NT2/D1 (cell line): ENCODE results near the gene FBXO22.
"Not testable (repeated sequence)": the region's sequence is repeated elsewhere in the genome, so short reads cannot be mapped to it uniquely, and the experiment has no call there.

Experiments used
- DNase-seq: peaks from one replicate; pipeline ENCODE4 v3.0.0-alpha.2; 2011; ENCODE audit warnings: low read depth, low spot score
- H3K27me3 ChIP-seq: 2 replicates; pipeline ENCODE4 v1.6.0; 2011; ENCODE audit warnings: mild to moderate bottlenecking; ENCODE audit not compliant: insufficient read length, insufficient read depth
- H3K36me3 ChIP-seq: 2 replicates; pipeline ENCODE4 v1.6.1; 2011; ENCODE audit warnings: mild to moderate bottlenecking, low read length, mixed read lengths; ENCODE audit not compliant: insufficient read depth, insufficient read length
- H3K4me1 ChIP-seq: 2 replicates; pipeline ENCODE4 v1.5.1; 2011; ENCODE audit not compliant: insufficient read depth, insufficient read length
- H3K4me3 ChIP-seq: 2 replicates; pipeline ENCODE4 v1.5.1; 2011; ENCODE audit warnings: low read depth; ENCODE audit not compliant: insufficient read length
- H3K9ac ChIP-seq: 2 replicates; pipeline ENCODE4 v1.6.0; 2011; ENCODE audit warnings: low read depth; ENCODE audit not compliant: insufficient read length
- H3K9me3 ChIP-seq: 2 replicates; pipeline ENCODE4 v1.5.1; 2011; ENCODE audit warnings: mild to moderate bottlenecking, low read length; ENCODE audit not compliant: insufficient read depth
- SUZ12 ChIP-seq: IDR thresholded peaks from 2 replicates; pipeline ENCODE4 v1.6.1; 2011; ENCODE audit not compliant: insufficient read length, insufficient read depth; ENCODE audit errors: extremely low read depth
- YY1 ChIP-seq: IDR thresholded peaks from 2 replicates; pipeline ENCODE4 v1.6.1; 2011; ENCODE audit not compliant: insufficient read length, insufficient read depth
- ZNF274 ChIP-seq: IDR thresholded peaks from 2 replicates; pipeline ENCODE4 v1.6.1; 2011; ENCODE audit warnings: mild to moderate bottlenecking, low read depth, low read length

FBXO22 gene

GRCh38 chr15:75948761-75949296, 45.2 kb downstream of the FBXO22 start:
- Histone ChIP-seq H3K4me3 (no peak overlapping the region), H3K27me3 (no peaks in the 10 kb centered on the region), H3K36me3 (no peaks in the 10 kb centered on the region), H3K9me3 (no peaks in the 10 kb centered on the region), H3K4me1 (no peaks in the 10 kb centered on the region), H3K9ac (no peak overlapping the region)
- DNase-seq = no peak
- TF ChIP-seq YY1 = no peak
- TF ChIP-seq ZNF274 = no peak

GRCh38 chr15:75952525-75952924, 48.8 kb downstream of the FBXO22 start:
- Histone ChIP-seq H3K4me1 (no peaks in the 10 kb centered on the region), H3K9me3 (no peaks in the 10 kb centered on the region), H3K27me3 (no peaks in the 10 kb centered on the region), H3K9ac (no peak overlapping the region), H3K4me3 (no peak overlapping the region), H3K36me3 (no peaks in the 10 kb centered on the region)
- TF ChIP-seq YY1 (no peak), ZNF274 (no peak), SUZ12 (no peak)
- no peak for DNase-seq

GRCh38 chr15:75955720-75956119, 52.0 kb downstream of the FBXO22 start:
- no peak for TF ChIP-seq ZNF274
- TF ChIP-seq YY1 = no peak
- no peak for TF ChIP-seq SUZ12
- H3K27me3 ChIP-seq = no peaks in the 10 kb centered on the region
- H3K9me3 ChIP-seq = no peaks in the 10 kb centered on the region
- H3K36me3 ChIP-seq = no peaks in the 10 kb centered on the region
- DNase-seq = no peak
- no peaks in the 10 kb centered on the region for H3K4me1 ChIP-seq
- H3K4me3 ChIP-seq = no peak overlapping the region
- no peak overlapping the region for H3K9ac ChIP-seq

GRCh38 chr15:75961331-75961730, 57.7 kb downstream of the FBXO22 start:
- no peak overlapping the region for H3K4me3 ChIP-seq
- no peak for DNase-seq
- H3K4me1 ChIP-seq = no peaks in the 10 kb centered on the region
- H3K9ac ChIP-seq = no peak overlapping the region
- H3K36me3 ChIP-seq = no peaks in the 10 kb centered on the region
- no peak for TF ChIP-seq ZNF274
- TF ChIP-seq YY1 = no peak
- TF ChIP-seq SUZ12 = no peak
- no peaks in the 10 kb centered on the region for H3K27me3 ChIP-seq
- no peaks in the 10 kb centered on the region for H3K9me3 ChIP-seq

GRCh38 chr15:75966073-75966472, 62.4 kb downstream of the FBXO22 start:
- no peak for DNase-seq
- no peak for TF ChIP-seq YY1
- no peak overlapping the region for H3K4me3 ChIP-seq
- H3K9ac ChIP-seq = no peak overlapping the region
- H3K9me3 ChIP-seq = no peaks in the 10 kb centered on the region
- H3K27me3 ChIP-seq = no peaks in the 10 kb centered on the region
- H3K4me1 ChIP-seq = no peaks in the 10 kb centered on the region
- no peaks in the 10 kb centered on the region for H3K36me3 ChIP-seq

GRCh38 chr15:75976766-75977165, 73.1 kb downstream of the FBXO22 start:
- H3K9me3 ChIP-seq, H3K36me3 ChIP-seq, H3K4me1 ChIP-seq, H3K9ac ChIP-seq, DNase-seq, H3K27me3 ChIP-seq, H3K4me3 ChIP-seq: not testable (repeated sequence)

GRCh38 chr15:75981149-75981815, 77.6 kb downstream of the FBXO22 start:
- no peak for TF ChIP-seq YY1
- no peak for TF ChIP-seq ZNF274
- TF ChIP-seq SUZ12 = no peak
- no peak overlapping the region for H3K9ac ChIP-seq
- no peak overlapping the region for H3K4me3 ChIP-seq
- peaks cover 7% of the 10 kb centered on the region; the same call in 1 of the 2 replicates for H3K9me3 ChIP-seq
- no peaks in the 10 kb centered on the region for H3K4me1 ChIP-seq
- no peak for DNase-seq
- no peaks in the 10 kb centered on the region for H3K36me3 ChIP-seq
- H3K27me3 ChIP-seq = no peaks in the 10 kb centered on the region
